Cardiac fibroblast (primary cell): ENCODE measurements around the gene NDUFC2.
"Not testable (repeated sequence)": the region's sequence is repeated elsewhere in the genome, so short reads cannot be mapped to it uniquely, and the experiment has no call there.

Source experiments
- DNase-seq, 2 donors: peaks; one replicate each; pipeline versions ENCODE4 v3.0.0 to v3.0.0-alpha.2; 2010; ENCODE audit warnings: low read depth in 2 of 2
- H3K4me3 ChIP-seq, 2 donors: replicated peaks in 1 of 2; 1 replicate in 1 of 2; 2 replicates in 1 of 2; pipeline ENCODE4 v1.5.1; 2011; ENCODE audit warnings: low read depth in 2 of 2, low read length in 2 of 2, mild to moderate bottlenecking in 2 of 2, moderate library complexity in 1 of 2
- CTCF ChIP-seq: IDR thresholded peaks from one replicate; pipeline ENCODE4 v1.5.1; 2011; ENCODE audit warnings: low read depth, mild to moderate bottlenecking, low read length, inconsistent platforms

Gene NDUFC2

GRCh38 chr11:78041843-78042440, 37.7 kb downstream of the NDUFC2 start:
- no peak overlapping the region for H3K4me3 ChIP-seq
- no peak for DNase-seq
- no peak for TF ChIP-seq CTCF

GRCh38 chr11:78041380-78041719, 38.3 kb downstream of the NDUFC2 start:
- DNase-seq, H3K4me3 ChIP-seq: not testable (repeated sequence)

- no peak for TF ChIP-seq CTCF
- DNase-seq: peak in 1 of 2 donors; percentile 36
- no peak overlapping the region for H3K4me3 ChIP-seq
These were observed 38.8 kb downstream of the NDUFC2 start for GRCh38 chr11:78040691-78041379.

- DNase-seq: peak; percentile 93
- TF ChIP-seq CTCF: no peak
- H3K4me3 ChIP-seq: peak overlapping the region in 1 of 2 donors; percentile 24
These were observed 39.6 kb downstream of the NDUFC2 start for GRCh38 chr11:78039919-78040671.

GRCh38 chr11:78039391-78039918, 40.2 kb downstream of the NDUFC2 start:
- no peak for DNase-seq
- H3K4me3 ChIP-seq: no peak overlapping the region
- TF ChIP-seq CTCF: no peak

- no peak for TF ChIP-seq CTCF
- H3K4me3 ChIP-seq: no peak overlapping the region
- DNase-seq: peak; percentile 29 to 62
These were observed 40.9 kb downstream of the NDUFC2 start for GRCh38 chr11:78038697-78039313.
